HG03439 (cell line): ENCODE results near the gene KDM8.

Experiments
- ATAC-seq: cut with Tn5 transposase; IDR thresholded peaks from one replicate; pipeline ENCODE4 v1.9.1; 2021; ENCODE audit warnings: mild to moderate bottlenecking, moderate library complexity; ENCODE audit not compliant: unreplicated experiment

Gene KDM8

DNA sequence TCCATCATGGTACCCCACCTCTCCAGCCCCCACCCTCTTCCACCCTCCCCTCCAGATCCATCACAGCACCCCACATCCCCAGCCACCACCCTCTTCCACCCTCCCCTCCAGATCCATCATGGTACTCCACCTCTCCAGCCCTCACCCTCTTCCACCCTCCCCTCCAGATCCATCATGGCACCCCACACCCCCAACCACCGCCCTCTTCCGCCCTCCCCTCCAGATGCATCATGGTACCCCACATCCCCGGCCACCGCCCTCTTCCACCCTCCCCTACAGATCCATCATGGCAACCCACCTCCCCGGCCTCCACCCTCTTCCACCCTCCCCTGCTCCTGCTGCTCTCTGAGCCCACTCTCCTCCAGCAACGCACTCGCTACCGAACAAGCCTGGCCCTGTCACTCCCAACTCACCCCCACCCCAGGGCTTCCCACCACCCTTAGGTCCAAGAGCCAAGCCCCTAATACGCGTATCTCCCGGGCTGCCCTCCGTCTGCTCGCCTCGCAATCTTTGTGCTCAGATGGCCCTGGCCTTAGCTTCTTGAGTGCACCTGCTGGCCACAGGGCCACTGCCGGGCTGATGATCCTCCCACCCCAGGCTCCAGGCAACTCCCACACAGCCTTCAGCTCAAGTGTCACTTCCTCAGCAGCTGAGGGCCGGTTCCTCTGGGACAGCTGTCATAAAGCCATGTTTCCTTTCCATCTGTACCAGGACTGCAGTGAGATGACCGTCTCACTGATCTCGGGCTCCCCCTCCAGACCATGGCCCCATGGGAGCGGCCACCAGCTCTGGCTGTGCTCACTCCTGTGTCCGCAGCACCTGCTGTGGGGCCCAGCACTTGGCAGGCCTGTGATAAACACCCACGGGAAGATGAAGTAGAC, 25.5 kb downstream of the KDM8 start:
- ATAC-seq = no peak

GRCh38 chr16:27229891-27230470, 26.7 kb downstream of the KDM8 start:
- no peak for ATAC-seq

- no peak for ATAC-seq
Measured at GRCh38 chr16:27230562-27231001, 27.3 kb downstream of the KDM8 start.

DNA sequence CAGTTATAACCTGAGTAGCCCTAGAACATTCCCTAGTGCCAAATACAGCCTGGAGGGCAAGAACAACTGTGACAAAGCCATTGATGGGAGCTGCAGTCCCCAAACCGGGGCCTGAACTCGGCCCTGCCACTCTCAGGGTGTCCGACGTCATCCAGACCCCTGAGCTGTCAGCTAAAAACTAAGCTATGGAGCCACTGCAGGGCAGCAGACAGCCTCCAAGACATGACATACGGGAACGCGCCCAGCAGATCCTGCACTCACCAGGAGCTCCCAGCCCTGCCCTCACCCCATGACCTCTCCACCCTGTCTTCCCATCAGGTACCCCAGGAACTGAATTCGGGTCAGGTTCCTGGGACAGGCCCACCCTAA, 28.4 kb downstream of the KDM8 start:
- no peak for ATAC-seq

- ATAC-seq = no peak
Measured at GRCh38 chr16:27232061-27232900, 29.0 kb downstream of the KDM8 start.

GRCh38 chr16:27232901-27233625, 29.7 kb downstream of the KDM8 start:
- ATAC-seq = no peak

GRCh38 chr16:27233731-27234130, 30.4 kb downstream of the KDM8 start:
- no peak for ATAC-seq

- no peak for ATAC-seq
Measured at GRCh38 chr16:27234171-27234570, 30.8 kb downstream of the KDM8 start.

DNA sequence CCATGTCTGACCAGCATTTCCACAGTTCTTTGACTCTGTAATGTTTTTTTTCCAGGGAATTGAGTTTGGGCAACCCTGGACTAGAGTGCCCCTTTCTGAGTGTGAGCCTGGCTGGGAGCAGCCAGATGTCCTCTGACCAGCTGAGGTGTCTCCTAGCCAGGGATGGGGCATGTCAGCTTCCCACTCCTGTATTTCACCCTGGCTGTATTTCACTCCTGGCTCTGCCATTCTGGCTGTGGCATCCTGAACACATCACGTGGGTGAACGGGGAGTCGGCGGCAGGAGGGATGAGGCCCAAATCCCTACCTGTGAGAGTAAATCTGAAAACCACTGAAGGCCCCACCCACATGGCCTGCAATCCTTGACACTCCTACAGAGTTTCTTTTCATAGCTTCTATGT, 31.3 kb downstream of the KDM8 start:
- ATAC-seq = no peak

- ATAC-seq = no peak
Measured at GRCh38 chr16:27235055-27235937, 32.0 kb downstream of the KDM8 start.

DNA sequence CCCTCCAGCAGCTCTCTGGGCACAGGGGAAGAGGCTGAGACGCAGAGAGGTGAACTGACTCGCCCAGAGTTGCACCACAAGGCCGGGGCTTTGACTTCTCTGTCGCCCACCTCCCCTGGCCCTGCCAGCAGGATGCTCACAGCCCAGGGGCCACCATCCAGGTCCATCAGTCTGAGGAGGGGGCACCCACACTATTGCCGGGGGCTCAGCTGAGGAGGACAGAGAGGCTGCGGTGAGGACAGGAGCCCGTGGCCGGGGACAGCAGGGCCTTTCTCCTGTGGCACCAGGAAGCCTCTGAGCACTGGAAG, 32.6 kb downstream of the KDM8 start:
- ATAC-seq = no peak

DNA sequence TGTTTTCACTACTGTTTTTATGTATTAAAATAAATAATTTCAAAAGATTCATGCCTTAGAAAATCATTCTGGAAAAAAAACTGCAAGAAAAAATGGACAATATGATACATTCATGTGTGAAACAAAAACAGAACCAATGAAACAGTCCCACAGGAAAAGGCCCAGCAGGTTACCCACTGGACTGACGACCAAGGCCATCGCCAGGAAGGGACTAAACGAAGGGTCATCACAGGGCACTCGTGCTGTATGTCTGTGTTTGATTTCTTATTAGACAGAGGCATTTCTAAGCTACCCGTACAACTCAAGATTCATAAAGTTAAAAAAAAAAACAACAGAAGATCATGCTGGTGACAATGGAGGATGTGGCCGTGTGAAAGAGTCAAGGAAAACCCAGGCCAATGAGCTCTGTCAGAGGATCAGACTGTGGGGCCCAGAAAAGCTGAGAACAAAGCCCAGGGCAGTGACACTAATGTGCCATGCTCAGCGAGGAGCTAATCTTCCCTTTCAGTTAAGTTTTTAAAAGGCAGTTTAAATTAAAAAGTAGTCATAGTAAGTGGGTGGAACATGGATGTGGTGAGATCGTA, 33.4 kb downstream of the KDM8 start:
- ATAC-seq = no peak

- peak; percentile 73 for ATAC-seq
Measured at GRCh38 chr16:27237219-27238015, 34.1 kb downstream of the KDM8 start.

- peak; percentile 11 for ATAC-seq
Measured at GRCh38 chr16:27238016-27238587, 34.8 kb downstream of the KDM8 start.

- ATAC-seq = no peak
Measured at GRCh38 chr16:27238591-27238990, 35.3 kb downstream of the KDM8 start.

- no peak for ATAC-seq
Measured at GRCh38 chr16:27239026-27239425, 35.7 kb downstream of the KDM8 start.

GRCh38 chr16:27239906-27240655, 36.8 kb downstream of the KDM8 start:
- ATAC-seq = no peak
